GM12864 (cell line): ENCODE measurements around the gene CCDC157.
A peak's percentile ranks its signal among the peaks of the same experiment; 100 is the strongest.

Experiments
- DNase-seq: peaks from one replicate; pipeline ENCODE4 v3.0.0-alpha.2; 2011; ENCODE audit warnings: low read depth
- H3K4me3 ChIP-seq: 2 replicates; pipeline ENCODE4 v1.5.1; 2011; ENCODE audit warnings: mild to moderate bottlenecking, low read depth, low read length, control low read depth
- CTCF ChIP-seq: IDR thresholded peaks from 2 replicates; pipeline ENCODE4 v1.5.1; 2011; ENCODE audit warnings: low read depth, mild to moderate bottlenecking, moderate library complexity, low read length, control low read depth, inconsistent platforms; ENCODE audit errors: missing control alignments

Gene CCDC157

GRCh38 chr22:30425616-30426387 is 69.0 kb downstream of the CCDC157 start, which contains the start of gene MTFP1:
Gene MTFP1 (plus strand): TSS chr22:30425768. CDS start chr22:30425880, 112 bp downstream.
- peak within 1 kb of the TSS; percentile 62 for H3K4me3 ChIP-seq
- no peak for DNase-seq
- TF ChIP-seq CTCF = no peak
